Fibroblast of pulmonary artery (primary cell): ENCODE results near the gene RCAN2.

ENCODE experiments used
- DNase-seq: peaks from one replicate; pipeline ENCODE4 v3.0.0-alpha.2; 2010; ENCODE audit warnings: low read depth
- H3K4me3 ChIP-seq: replicated peaks from 2 replicates; pipeline ENCODE4 v1.5.1; 2011; ENCODE audit warnings: low read depth, mild to moderate bottlenecking, control low read depth, low read length, moderate library complexity
- CTCF ChIP-seq: IDR thresholded peaks from 2 replicates; pipeline ENCODE4 v1.5.1; 2011; ENCODE audit warnings: mild to moderate bottlenecking, control low read depth, low read length, inconsistent platforms; ENCODE audit errors: missing control alignments

RCAN2 gene

GRCh38 chr6:46218457-46218856 is 272.8 kb downstream of the RCAN2 start:
- DNase-seq = no peak
- H3K4me3 ChIP-seq = no peak overlapping the region
- no peak for TF ChIP-seq CTCF

GRCh38 chr6:46217671-46218131 is 273.5 kb downstream of the RCAN2 start:
- DNase-seq = peak; percentile 44
- no peak overlapping the region for H3K4me3 ChIP-seq
- no peak for TF ChIP-seq CTCF

GRCh38 chr6:46216879-46217278 is 274.4 kb downstream of the RCAN2 start:
- no peak overlapping the region for H3K4me3 ChIP-seq
- TF ChIP-seq CTCF = no peak
- DNase-seq = no peak

GRCh38 chr6:46215777-46216176 is 275.5 kb downstream of the RCAN2 start:
- no peak for DNase-seq
- TF ChIP-seq CTCF = no peak
- H3K4me3 ChIP-seq = no peak overlapping the region

- H3K4me3 ChIP-seq = no peak overlapping the region
Observed at GRCh38 chr6:46215213-46215612, 276.0 kb downstream of the RCAN2 start.

GRCh38 chr6:46211917-46212316 is 279.3 kb downstream of the RCAN2 start:
- H3K4me3 ChIP-seq = no peak overlapping the region
- no peak for DNase-seq
- no peak for TF ChIP-seq CTCF

More at GRCh38 chr6:46215213-46215612, 276.0 kb downstream of the RCAN2 start:
- TF ChIP-seq CTCF = no peak
- no peak for DNase-seq

- DNase-seq = no peak
- no peak overlapping the region for H3K4me3 ChIP-seq
- no peak for TF ChIP-seq CTCF
Observed at GRCh38 chr6:46210294-46210693, 281.0 kb downstream of the RCAN2 start.
